H1 (cell line): ENCODE data around the gene CAMK2D. TPM values are rescaled to one million over a fixed set of nuclear protein-coding genes. Genes with fewer than 3 reads are reported as not detected.

Source experiments
- ASH2L ChIP-seq: fragments of 200-600, 300-600 bp; sonication (generic); IDR thresholded peaks from one replicate; pipeline ENCODE4 v1.7.1; 2017; ENCODE audit warnings: low read length
- BRCA1 ChIP-seq: IDR thresholded peaks from 2 replicates; pipeline ENCODE4 v1.6.1; 2012; ENCODE audit warnings: low read depth, low read length, improper control_type of control experiment
- CHD7 ChIP-seq: fragments of 300-600 bp; sonication (generic); IDR thresholded peaks from 2 replicates; pipeline ENCODE4 v1.7.1; 2012; ENCODE audit warnings: low read length, moderate library complexity, mild to moderate bottlenecking, inconsistent platforms; ENCODE audit not compliant: insufficient replicate concordance
- EZH2 ChIP-seq: fragments of 200-600 bp; sonication (generic); IDR thresholded peaks from 2 replicates; pipeline ENCODE4 v1.7.1; 2012; ENCODE audit warnings: low read depth, mild to moderate bottlenecking, moderate library complexity, low read length, inconsistent platforms; ENCODE audit not compliant: severe bottlenecking
- KDM1A ChIP-seq: fragments of 200-600, 300-600 bp; sonication (generic); IDR thresholded peaks from 2 replicates; pipeline ENCODE4 v1.7.1; 2016; ENCODE audit warnings: mild to moderate bottlenecking, low read length, borderline replicate concordance
- POU5F1 ChIP-seq: IDR thresholded peaks from 2 replicates; pipeline ENCODE4 v1.6.1; 2011; ENCODE audit warnings: low read depth, mild to moderate bottlenecking, low read length, moderate library complexity
- RNF2 ChIP-seq: fragments of 200-900, 300-1000 bp; sonication (generic); IDR thresholded peaks from 2 replicates; pipeline ENCODE4 v1.7.1; 2016; ENCODE audit warnings: borderline replicate concordance, low read depth, mild to moderate bottlenecking, antibody characterized with exemption, low read length; ENCODE audit not compliant: poor library complexity, severe bottlenecking; ENCODE audit errors: missing control alignments
- SIRT6 ChIP-seq: IDR thresholded peaks from one replicate; pipeline ENCODE4 v1.7.1; 2012; ENCODE audit warnings: low read length, inconsistent platforms
- SP4 ChIP-seq: IDR thresholded peaks from 2 replicates; pipeline ENCODE4 v1.6.1; 2012; ENCODE audit warnings: low read length, inconsistent platforms
- polyA plus RNA-seq, 7 experiments: library from polyadenylated mRNA; depleted of rRNA in 3 of 7; stranded (reverse) in 5 of 7; unstranded in 2 of 7; fragments of >200 nt in 5 of 7; fragments of 200-250 nt in 2 of 7; gene quantifications; 1 replicate in 5 of 7; 2 replicates in 1 of 7; 4 replicates in 1 of 7; pipeline versions ENCODE4 v1.2.1 to v1.2.3, GENCODE V29; 2011 to 2013; ENCODE audit warnings: missing spikeins in 2 of 7, mixed read lengths in 2 of 7
- total RNA-seq: library from RNA; stranded (reverse); fragmentation: NEBNext Ultra II Directional; extraction: Animal tissue kit (Norgen Biotek cat#: 25700); gene quantifications from 2 replicates; pipeline ENCODE4 v1.2.1, GENCODE V29; 2021

CAMK2D gene
- total and polyA plus RNA-seq, 2 of the 8 experiments (the other 6 are each of a cell fraction or from before 2014, with no cell fraction given), result 3.2 to 7.0 TPM

GRCh38 chr4:113548303-113548702 is 213.2 kb downstream of the CAMK2D start (continued):
- TF ChIP-seq CHD7 (no peak), SP4 (no peak), BRCA1 (no peak), KDM1A (no peak), ASH2L (no peak), EZH2 (no peak), POU5F1 (no peak), SIRT6 (no peak), RNF2 (no peak)
